ENCODE measurements around the gene TNFRSF12A. TPM values are rescaled to one million over a fixed set of nuclear protein-coding genes. Genes with fewer than 3 reads are reported as not detected.

The TNFRSF12A gene
- total and polyA plus RNA-seq, 2 of the 13 experiments (the other 11 are each of a cell fraction or from before 2014, with no cell fraction given): 61.9 to 66.0 TPM

- TF ChIP-seq CSRNP1 (CRISPR knock-in tag; IDR thresholded peaks at IDR 0.05): no peak
- peak; percentile 21; the same call in 1 of the 2 replicates for TF ChIP-seq MZF1 (CRISPR knock-in tag; IDR thresholded peaks at IDR 0.05; ENCODE audit: borderline replicate concordance)
- TF ChIP-seq HNF1B (CRISPR knock-in tag; IDR thresholded peaks at IDR 0.05): no peak
- no peak for TF ChIP-seq MAFG (CRISPR knock-in tag; IDR thresholded peaks at IDR 0.05)
- peak; percentile 47; the same call in 1 of the 2 replicates for TF ChIP-seq ZNF343 (CRISPR knock-in tag; IDR thresholded peaks at IDR 0.05)
- TF ChIP-seq ZBTB39 (CRISPR knock-in tag; IDR thresholded peaks at IDR 0.05): peak; percentile 59; the same call in 1 of the 2 replicates
- TF ChIP-seq MXI1 (IDR thresholded peaks at IDR 0.05; ENCODE audit: borderline replicate concordance, low read depth, low read length): no peak; the same call in 2 of the 3 replicates
- TF ChIP-seq ATF6 (CRISPR knock-in tag; conservative IDR thresholded peaks at IDR 0.05): no peak
- no peak for TF ChIP-seq NR1H2 (CRISPR knock-in tag; IDR thresholded peaks at IDR 0.05; ENCODE audit: borderline replicate concordance, low read depth)
- TF ChIP-seq SRSF9 (IDR thresholded peaks at IDR 0.05; ENCODE audit: borderline replicate concordance, insufficient read depth, low read depth, low read length, poor library complexity, severe bottlenecking): no peak
- TF ChIP-seq ZFP36 (IDR thresholded peaks at IDR 0.05; ENCODE audit: borderline replicate concordance, low read depth, low read length, partially characterized antibody): no peak
- 0 out of 2 replicates have a peak, but pooled peaks have one; percentile 50 for TF ChIP-seq ZBTB4 (CRISPR knock-in tag; IDR thresholded peaks at IDR 0.05; ENCODE audit: borderline replicate concordance)
- peak; percentile 33; the same call in 1 of the 2 replicates for TF ChIP-seq YEATS2 (CRISPR knock-in tag; IDR thresholded peaks at IDR 0.05; ENCODE audit: borderline replicate concordance)
- TF ChIP-seq JUND (CRISPR knock-in tag; IDR thresholded peaks at IDR 0.05): peak; percentile 27; the same call in 1 of the 2 replicates
- TF ChIP-seq DDIT3 (CRISPR knock-in tag; IDR thresholded peaks at IDR 0.05): no peak
- TF ChIP-seq POLR2AphosphoS5 (IDR thresholded peaks at IDR 0.05; ENCODE audit: low read depth, low read length): peak; percentile 46; the same call in 1 of the 2 replicates
- no peak for TF ChIP-seq SIN3B (IDR thresholded peaks at IDR 0.05; ENCODE audit: low read length)
These were observed 39.0 kb downstream of the TNFRSF12A start (continued) for GRCh38 chr16:3059041-3059722.

Data from HepG2 (cell line).